Fibroblast of pulmonary artery (primary cell): ENCODE data around the gene EXOC3L4.

Experiments
- DNase-seq: peaks from one replicate; pipeline ENCODE4 v3.0.0-alpha.2; 2010; ENCODE audit warnings: low read depth
- H3K4me3 ChIP-seq: replicated peaks from 2 replicates; pipeline ENCODE4 v1.5.1; 2011; ENCODE audit warnings: low read depth, mild to moderate bottlenecking, control low read depth, low read length, moderate library complexity
- CTCF ChIP-seq: IDR thresholded peaks from 2 replicates; pipeline ENCODE4 v1.5.1; 2011; ENCODE audit warnings: mild to moderate bottlenecking, control low read depth, low read length, inconsistent platforms; ENCODE audit errors: missing control alignments

EXOC3L4 gene

GRCh38 chr14:103087343-103087835 lies 7.1 kb upstream of the EXOC3L4 start:
- DNase-seq, result no peak
- no peak for TF ChIP-seq CTCF
- H3K4me3 ChIP-seq, result no peak overlapping the region

- no peak for DNase-seq
- H3K4me3 ChIP-seq, result no peak overlapping the region
- no peak for TF ChIP-seq CTCF
These were observed 5.6 kb upstream of the EXOC3L4 start for GRCh38 chr14:103088921-103089320.

GRCh38 chr14:103089386-103090335 lies 4.9 kb upstream of the EXOC3L4 start:
- TF ChIP-seq CTCF, result no peak
- no peak for DNase-seq
- no peak overlapping the region for H3K4me3 ChIP-seq

- H3K4me3 ChIP-seq, result no peak overlapping the region
- TF ChIP-seq CTCF, result no peak
- no peak for DNase-seq
These were observed 4.0 kb upstream of the EXOC3L4 start for GRCh38 chr14:103090481-103091020.

GRCh38 chr14:103091041-103091882 lies 3.3 kb upstream of the EXOC3L4 start:
- DNase-seq, result peak; percentile 27

More at GRCh38 chr14:103091041-103091882, 3.3 kb upstream of the EXOC3L4 start:
- peak overlapping the region; percentile 29 for H3K4me3 ChIP-seq
- peak; percentile 22 for TF ChIP-seq CTCF
